T-helper 9 cell (primary cell): ENCODE data around the gene PRSS23.

ENCODE experiments used
- DNase-seq: peaks from one replicate; pipeline ENCODE4 v3.0.0-alpha.2; 2020

PRSS23 gene

DNA sequence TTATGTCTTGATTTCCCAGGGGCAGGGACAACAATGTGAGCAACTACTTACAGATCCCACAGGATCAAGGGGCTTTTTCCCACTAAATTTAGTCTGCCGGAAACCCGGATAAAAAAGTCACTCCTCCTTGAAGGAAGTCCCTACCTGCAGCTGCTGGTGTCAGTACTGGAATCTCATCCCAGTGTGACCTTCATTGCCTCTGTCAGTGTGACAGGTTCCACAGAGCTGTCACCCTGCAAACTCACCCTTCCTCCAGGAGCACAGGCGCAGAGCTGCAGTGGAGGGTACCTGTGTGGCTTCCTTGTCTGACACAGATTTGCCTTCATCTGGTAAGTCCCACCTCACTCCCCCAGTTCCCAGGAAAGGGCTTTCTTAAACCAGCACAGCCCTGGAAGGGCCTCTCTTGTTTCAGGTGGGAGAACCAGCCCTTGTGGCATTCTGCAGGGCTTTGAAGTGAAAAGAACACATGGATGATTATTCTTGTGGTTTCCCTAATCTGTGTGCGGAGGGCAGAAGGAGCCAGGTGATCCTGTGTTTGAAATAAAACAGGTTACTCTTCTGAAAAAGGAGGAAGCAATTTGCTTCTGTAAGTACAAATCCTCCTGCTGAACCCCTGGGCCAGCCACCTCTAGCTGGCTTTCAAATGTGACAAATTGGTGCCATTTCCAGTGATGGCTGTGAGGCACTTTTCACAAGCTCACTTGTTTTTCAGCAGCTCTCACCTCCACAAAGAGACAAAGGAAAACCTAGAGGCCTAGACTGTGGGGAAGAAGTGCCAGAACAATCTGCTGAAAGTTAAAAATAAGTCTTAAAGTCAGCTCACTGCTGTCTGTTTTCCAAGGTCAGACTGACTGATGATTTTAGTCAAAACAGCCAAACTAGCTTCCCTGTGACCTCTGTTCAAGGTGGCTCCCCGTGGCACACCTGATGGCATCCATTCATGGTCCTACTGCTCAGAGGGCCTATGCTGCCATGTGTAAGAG is 9.2 kb upstream of the PRSS23 start:
- DNase-seq, result no peak

DNA sequence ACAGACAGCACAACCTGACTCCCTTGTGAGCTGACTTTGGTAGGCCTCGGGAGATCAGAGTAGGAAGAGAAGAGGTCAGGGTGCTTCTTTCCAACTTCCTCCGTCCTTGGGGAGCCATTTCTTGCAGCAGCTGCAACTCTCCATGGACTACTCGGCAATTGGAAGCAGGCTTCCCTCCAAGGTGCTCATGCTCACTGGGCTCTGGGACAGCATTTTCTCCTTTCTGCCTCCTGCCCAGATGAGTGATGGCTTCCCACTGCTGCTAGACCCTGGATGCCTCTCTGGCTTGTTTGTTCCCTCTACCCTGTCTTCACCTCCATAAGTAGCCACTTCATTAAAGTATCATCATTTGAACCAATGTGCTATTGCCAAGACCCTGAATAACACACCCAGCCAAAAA is 8.2 kb upstream of the PRSS23 start:
- no peak for DNase-seq

GRCh38 chr11:86793307-86793706 is 7.0 kb upstream of the PRSS23 start:
- no peak for DNase-seq

DNA sequence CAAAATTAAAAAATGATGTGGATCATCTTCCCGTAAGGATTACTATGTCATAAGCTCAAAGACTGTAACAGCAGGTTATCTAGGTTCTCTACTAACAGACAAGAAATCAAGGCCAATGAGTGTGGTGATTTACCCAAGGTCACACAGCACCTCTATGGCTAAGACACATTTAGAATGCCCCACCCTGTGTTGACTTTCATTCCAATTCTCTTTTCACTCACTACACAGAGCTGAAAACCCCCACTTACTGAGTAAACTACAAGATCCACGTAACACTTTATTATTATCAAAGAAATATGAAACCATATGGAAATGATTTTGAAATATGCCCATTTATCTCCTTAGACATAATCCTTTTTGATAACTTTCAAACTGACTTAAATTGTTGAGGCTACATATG is 4.8 kb upstream of the PRSS23 start:
- DNase-seq, result no peak

GRCh38 chr11:86795949-86796348 is 4.4 kb upstream of the PRSS23 start:
- no peak for DNase-seq

DNA sequence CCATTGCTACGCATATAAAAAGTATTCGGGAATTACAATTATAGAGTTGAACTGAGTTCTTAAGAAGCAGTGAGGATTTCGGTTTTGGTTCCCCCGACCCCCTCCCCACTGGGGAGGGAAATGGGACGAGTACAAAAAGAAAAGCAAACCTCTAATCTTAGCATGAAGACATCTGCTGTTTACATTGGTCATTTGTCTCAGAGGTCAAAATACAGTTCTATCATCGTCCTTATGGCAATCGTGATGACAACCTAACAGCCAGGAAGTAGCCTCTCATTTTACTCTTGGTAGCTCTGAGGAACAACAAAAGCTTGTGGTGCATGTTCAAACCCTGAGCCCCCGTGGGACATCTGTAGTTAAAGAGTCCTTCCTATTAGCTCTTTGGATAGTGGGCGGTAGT is 3.2 kb upstream of the PRSS23 start:
- DNase-seq, result no peak

- DNase-seq, result no peak
These were observed 1.4 kb upstream of the PRSS23 start for GRCh38 chr11:86798988-86799387.

DNA sequence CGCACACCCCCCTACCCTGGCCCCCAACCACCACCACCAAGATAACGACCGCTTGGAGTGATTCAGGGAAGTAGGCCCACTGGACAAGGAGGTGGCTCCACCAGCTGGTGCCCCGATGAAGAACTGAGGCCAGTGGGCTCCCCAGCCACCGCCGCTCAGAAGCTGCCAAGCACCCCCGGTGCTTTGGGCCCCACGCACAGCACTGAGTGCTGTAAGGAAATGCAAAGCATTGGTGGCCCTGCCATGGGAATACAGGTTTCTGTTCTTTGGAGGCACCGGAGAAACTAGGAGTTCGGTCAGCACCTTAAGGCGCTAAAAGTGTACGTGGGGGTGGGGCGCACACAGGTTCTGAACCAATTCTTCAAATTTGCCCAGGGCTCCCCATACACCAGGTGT is 664 bp upstream of the PRSS23 start:
- DNase-seq, result no peak

DNA sequence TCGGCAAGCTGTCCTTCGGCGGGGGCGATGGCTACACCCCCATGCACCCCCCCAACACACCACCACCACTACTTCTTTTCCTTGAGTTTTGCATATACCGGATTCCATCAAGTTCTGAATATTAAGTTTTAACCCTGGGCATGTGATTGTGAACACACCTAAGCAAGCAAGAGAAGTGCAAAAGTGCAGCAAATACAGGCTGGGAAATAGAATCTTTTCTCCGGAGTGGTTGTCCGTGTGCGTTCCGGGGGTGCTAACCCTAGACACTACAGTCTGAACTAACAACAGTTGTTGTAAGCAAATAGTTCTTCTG is 574 bp downstream of the PRSS23 start:
- no peak for DNase-seq

DNA sequence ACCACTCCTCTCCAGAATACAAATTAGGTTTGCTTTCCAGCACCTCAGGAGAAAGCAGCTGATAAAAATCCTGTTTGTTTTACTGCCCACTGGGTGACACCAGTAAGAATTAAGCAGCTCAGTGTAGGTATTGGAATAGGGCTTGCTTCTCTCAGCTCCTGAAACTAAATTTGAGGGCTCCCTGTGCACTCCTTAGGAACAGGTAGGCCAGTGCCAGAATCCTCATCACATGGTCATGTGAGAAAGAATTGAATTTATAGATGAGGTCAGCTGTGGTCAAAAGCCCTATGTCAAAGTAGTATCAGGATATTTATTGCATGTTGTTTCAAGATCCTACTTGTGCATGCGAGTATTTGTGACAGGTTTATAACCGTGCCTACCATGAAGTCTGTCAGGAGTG is 1.0 kb downstream of the PRSS23 start:
- no peak for DNase-seq

DNA sequence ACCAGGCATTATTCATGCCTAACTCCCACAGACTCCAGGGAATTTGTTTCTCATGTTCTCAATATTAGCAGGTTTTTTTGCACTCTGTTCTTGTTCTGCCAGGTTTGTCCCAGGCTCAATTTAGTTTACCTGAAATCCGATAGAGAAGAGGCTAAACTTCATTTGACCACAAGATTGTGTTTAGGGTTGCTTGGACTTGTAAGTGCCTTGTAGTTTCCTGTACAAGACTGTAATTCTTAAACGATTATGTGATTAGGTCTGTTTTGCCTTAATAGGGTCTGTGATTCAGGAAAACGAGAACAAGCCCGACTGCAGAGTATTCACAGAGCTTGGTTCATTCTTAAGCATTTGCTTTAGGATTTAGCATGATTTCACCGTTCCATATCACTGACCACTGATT is 1.8 kb downstream of the PRSS23 start:
- DNase-seq, result no peak

DNA sequence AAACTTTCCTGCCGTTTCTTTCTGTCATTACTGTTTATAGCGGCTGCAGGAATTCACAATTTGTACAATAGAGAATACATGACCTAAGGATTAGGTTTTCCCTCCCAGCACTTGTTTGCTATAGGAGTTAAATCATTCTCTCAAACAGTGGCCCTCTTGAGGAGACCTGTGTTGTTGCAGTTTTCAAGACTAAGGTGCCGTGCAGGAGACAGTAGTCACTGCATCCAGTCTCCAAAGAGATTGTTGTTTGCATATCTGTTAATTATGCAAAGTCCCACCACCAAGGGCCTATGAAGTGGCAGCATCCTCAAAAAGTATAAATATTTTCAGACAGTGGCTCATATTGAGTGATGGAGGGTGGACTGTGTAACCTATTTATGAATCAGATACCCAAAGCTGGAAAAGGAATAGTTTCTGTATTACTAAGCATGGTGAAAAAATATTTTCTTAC is 2.3 kb downstream of the PRSS23 start:
- no peak for DNase-seq

GRCh38 chr11:86803136-86804045 is 3.0 kb downstream of the PRSS23 start:
- no peak for DNase-seq

DNA sequence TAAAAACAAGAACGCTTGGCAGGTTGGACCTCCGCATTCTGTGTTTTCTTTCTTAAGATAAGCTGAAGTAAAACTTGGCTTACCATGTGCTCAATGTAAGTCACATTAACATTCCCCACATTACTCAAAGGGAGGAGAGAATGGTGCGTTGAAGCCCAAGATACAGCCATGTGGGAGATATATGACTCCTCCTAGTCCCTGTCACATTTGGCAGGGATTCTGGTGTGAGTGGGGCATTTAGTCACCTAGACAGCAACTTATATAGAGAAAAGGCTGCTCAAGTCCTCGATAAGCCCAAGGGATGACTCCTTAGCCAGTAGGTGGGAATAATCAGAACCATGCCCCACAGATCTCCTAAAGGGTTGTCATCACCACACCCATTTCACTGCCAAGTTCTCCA is 4.6 kb downstream of the PRSS23 start:
- DNase-seq, result no peak

- DNase-seq, result no peak
These were observed 5.5 kb downstream of the PRSS23 start for GRCh38 chr11:86805873-86806310.

DNA sequence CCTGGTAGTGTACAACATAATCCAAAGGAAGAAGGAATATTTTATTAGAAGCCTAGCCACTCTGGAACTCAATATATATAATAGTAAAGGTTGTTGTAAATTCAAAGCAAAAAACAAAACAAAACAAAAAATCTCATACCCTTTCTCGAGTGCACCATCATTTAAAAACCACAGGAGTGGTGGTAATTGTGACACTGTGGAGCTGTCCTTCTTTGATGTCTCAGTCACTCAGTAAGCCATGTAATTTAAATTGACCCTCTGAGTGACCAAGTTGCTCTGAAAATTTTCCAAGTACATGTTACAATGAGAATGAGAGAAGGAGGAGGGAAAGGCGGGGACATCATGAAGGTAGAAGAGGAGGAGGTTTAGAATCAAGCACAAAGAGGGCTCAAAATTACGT is 6.6 kb downstream of the PRSS23 start:
- DNase-seq, result no peak

- no peak for DNase-seq
These were observed 7.0 kb downstream of the PRSS23 start for GRCh38 chr11:86807360-86807759.

DNA sequence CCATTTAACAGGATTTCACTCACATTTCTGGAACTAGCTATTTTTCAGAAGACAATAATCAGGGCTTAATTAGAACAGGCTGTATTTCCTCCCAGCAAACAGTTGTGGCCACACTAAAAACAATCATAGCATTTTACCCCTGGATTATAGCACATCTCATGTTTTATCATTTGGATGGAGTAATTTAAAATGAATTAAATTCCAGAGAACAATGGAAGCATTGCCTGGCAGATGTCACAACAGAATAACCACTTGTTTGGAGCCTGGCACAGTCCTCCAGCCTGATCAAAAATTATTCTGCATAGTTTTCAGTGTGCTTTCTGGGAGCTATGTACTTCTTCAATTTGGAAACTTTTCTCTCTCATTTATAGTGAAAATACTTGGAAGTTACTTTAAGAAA is 9.2 kb downstream of the PRSS23 start:
- DNase-seq, result no peak

- DNase-seq, result no peak
These were observed 9.9 kb downstream of the PRSS23 start for GRCh38 chr11:86810288-86810687.

DNA sequence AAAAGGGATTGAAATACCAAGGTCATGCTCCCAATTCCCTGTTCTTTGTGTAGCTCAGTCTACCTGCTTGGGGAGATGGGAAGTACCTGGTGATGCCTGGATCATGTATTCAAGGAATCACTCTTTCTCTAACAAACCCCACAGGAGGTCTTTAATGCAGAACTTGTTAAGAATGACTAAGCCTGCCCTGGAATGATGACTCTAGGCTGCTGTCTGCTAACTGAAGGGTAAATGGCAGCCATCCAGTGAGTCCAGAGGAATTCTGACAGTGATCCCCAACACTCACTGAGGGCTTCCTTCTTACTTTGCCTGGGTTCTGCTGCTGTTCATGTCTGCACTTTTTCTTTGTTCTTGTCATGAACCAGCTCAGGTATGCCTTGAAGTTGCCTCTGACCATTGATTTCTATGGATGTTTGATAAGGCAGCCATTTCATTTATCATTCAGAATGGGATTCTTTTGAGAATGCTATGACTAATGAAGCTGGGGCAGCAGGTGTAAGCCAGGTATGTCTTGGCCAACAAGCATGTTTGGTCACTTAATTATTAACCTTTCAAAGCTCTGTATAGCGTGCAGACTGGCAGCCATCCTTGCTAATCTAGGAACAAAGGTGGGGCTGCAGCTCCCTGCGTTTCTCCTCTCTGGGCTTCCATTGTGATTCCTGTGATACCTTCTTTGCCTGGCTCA is 11.4 kb downstream of the PRSS23 start:
- no peak for DNase-seq

DNA sequence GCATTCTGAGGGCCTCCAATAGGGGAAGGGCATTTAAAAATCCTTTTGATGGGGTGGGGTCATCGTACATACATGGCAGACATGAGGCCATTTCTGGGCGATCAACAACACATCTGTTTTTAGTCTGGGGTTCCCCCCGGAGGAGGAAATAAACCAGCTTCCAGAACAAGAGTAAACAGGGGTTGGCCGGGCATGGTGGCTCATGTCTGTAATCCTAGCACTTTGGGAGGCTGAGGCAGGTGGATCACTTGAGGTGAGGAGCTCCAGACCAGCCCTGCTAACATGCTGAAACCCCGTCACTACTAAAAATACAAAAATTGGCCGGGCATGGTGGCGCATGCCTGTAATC is 12.0 kb downstream of the PRSS23 start:
- DNase-seq, result no peak

GRCh38 chr11:86812981-86813380 is 12.6 kb downstream of the PRSS23 start:
- no peak for DNase-seq

DNA sequence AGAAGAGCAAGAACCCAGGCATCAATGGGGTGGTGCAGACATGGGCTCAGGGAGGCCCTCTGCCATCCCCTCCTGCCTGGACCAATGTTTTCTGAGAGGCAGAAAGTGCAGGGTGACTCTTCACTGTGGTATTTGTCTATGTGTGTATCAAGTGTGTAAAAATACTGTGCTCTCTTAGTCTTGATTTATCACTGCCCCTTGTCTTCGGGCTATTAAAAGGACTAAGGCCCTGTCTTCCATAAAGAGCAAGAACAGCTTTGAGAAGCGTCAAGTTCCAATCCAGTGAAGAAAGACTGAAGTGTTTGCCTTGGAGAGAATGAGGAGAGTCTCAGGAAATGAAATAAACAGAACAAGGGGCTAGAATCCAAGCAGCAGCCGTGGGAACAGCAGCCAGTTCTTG is 14.4 kb downstream of the PRSS23 start:
- DNase-seq, result no peak
